CMK (cell line): ENCODE data around the gene NOXO1.

Experiments used
- DNase-seq: peaks from one replicate; pipeline ENCODE4 v3.0.0-alpha.2; 2010; ENCODE audit warnings: low read depth

NOXO1 gene

DNA sequence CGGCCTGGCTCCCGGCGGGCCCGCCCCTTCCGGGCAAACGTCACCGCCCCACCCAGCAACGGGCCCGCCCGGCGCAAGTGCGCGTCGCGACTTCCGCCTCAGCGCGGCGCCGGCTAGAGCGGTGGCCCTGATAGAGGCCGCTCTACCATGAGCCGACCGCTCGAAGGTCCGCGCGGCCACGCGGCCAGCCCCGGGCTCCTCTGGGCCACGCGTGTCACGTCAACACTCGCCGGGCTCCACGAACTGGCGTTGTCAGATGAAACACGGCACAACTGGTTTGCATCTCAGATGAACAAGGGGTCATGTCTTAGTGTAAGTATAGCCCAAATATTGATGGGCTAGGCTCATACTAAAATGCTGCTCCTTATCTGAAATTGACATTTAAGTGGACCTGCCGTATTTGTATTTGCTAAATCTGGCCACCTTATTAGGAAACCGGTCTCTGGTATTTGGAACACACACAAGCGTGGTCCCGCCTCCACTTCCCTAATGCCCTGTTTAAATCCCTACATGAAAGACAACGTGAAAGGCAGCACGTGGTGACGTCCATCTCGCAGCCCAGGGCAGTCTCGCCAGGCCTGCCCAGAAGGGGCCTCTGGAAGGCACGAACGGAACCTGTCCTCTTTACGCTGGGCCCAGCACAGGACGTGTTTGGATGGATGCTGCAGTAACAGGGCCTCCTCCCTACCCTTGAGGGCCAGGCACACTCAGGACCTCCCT lies 28.7 kb upstream of the NOXO1 start, which contains the start of gene ZNF598:
TSS of gene ZNF598 (minus strand) at position 31 of the 720 bp plus-strand sequence.
- no peak for DNase-seq

DNA sequence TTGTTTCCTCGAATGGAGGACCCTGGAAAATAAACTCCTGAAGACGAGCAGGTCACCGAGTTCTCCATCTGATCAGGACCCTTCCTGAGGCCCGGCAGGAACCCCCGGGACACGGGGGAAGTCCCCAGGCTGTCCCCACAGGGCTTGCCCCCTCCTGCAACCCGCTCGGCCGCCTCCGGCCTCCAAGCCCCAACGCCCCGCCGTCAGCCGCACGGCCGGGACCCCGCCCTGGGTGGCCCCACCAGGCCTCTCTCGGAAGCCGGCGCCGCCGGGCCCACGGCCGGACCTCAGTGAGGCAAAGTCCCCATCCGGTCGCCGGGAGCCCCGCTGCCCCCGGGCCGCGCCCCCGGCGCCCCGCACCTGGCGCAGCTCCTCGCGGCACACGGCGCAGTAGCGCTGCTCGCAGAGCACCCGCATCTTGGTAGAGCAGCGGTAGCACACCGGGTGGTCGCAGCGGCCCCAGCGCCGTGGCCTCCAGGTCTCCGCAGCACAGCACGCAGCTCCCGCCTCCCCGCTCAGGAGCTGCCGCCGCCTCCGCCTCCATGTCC lies 28.0 kb upstream of the NOXO1 start:
- no peak for DNase-seq

DNA sequence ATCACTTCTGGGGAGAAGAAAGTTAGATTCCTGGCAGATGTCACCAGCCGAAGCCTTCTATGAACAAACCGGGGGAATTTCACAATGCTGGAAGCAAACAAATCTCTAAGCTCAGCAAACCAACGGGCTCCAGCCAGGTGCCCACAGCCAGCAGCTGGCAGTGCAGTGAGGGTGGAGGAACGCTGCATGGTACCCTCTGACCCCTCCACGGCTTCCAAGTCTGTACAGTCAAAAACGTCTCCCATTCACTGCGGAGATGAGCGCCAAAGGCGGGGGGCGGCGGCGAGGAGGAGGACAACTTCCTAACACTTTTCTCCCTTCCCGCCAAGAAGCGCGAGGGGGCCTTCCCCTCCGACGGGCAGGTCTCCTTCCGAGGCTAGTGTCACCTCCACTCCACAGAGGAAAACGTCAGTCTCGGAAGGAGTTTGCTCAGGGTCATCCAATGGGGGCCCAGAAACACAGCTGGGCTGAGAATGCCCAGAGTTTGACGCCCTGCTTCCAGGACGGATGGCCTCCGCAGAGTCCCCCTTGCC lies 27.4 kb upstream of the NOXO1 start:
- no peak for DNase-seq

DNA sequence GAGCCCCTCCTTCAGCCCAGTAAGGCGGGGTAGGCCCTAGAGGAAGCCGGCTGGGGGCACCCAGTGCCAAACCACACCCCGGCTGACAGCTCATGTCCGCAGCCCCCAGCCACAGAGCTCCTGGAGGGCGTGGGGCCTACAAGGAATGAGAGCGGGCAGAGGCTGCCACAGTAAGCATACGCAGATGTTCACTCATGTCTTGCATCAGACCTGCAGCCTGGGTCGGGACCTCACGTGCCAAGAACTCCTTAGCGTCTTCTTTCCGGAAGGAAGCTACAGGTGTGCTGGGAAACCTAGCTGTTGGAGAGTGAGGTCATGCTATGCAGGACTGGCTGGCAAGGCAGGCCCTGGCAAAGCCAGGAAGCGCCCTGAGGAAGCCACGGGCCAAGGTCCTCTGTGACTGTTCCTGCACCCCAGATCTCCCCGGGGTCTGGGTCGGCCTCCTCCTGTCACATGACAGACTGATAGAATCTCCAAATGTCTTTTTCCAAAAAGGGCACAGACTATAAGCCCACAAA lies 26.8 kb upstream of the NOXO1 start:
- DNase-seq: no peak

DNA sequence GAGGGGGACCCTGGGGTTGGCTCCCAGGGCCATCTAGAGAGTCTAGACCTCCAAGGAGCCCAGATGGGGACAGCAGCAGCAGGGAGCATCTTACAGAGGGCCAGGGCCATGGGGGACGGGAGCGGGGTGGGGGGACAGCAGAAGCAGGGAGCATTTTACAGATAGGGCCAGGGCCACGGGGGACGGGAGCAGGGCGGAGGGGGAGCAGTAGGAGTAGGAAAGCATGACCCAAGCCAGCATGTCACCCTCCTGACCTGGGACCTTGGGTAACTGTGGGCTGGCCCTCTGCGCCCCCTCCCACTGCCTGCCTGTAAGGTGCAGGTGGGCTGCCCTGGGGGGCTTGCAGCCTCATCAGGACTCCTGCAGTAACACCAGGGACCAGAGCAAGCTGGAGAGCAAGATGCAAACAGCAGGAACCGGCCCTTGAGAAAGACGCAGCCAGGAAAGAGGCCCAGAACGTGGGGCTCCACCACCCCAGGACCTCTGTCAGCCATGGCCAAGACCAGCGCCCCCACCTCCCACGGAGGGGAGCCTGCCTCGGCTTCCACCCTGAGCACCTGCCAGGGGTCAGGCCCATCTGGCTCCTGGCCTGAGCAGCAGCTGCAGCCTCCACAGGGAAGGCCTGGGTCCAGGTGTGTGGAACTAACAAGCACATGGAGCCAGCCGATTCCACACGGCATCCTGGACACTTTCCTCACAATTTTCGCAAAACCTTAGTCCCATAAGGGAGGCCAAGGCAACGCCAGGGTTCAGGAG lies 26.0 kb upstream of the NOXO1 start:
- no peak for DNase-seq

- no peak for DNase-seq
These were observed 25.0 kb upstream of the NOXO1 start for GRCh38 chr16:2006317-2006716.

- DNase-seq: no peak
These were observed 24.4 kb upstream of the NOXO1 start for GRCh38 chr16:2005646-2006045.

DNA sequence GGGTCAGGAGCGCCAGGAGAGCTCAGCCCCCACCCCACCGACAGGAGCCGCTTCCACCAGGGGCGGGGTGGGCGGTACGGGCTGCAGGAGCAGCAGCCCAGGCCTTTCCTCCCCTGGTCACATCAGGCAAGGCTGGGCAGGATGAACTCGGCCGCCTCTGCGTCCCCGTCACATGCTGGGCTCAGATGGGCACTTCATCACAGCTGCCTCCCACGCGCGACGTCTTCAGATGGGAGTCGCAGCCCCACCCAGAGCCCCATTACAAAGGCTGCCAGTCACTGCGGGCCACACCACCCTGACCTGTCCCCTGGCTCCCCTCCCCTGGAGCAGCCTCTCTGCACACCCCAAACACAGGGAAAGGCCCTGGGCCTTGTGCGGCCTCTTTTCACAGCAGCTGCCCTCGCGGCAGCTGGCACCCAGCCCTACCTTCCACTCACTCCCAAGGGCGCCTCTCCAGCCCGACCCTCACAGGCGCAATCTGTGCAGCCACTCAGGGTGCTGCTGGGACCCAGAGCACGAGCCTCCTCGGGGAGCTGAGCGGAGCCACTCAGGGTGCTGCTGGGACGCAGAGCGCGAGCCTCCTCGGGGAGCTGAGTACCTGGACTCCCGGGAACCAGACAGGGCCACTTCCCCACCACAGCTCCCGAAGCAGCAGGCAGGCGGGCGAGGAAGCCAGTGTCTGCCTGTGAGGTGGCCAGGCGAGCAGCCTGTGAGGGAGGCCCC lies 23.7 kb upstream of the NOXO1 start:
- no peak for DNase-seq

- no peak for DNase-seq
These were observed 22.8 kb upstream of the NOXO1 start for GRCh38 chr16:2003827-2004641.

DNA sequence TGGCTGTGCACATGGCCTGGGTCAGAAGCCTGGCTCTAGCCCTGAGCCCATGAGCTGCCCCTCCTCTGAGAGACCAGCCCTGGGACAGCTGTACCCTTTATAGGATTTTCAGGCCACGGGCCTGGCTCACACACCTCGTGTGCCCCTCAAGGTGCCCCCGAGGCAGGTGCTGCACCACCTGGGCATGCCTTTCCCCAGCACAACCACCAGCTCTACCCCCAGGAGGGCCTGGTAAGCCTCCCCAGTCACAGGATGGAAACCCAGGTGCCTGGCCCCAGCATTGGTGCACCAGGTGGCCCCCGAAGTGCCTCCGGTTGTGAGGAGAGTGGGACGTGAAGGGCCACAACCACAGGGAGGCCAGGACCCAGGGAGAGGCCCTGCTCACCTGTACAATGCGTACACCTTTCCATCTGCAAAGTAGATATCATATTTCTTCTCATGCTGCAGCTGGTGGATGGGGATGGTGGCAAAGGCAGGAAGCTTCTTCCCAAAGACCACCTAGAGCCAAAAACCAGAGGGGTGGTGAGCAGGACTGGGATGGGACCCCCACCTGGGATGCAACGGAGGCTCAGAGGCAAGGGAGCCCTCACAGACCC lies 22.1 kb upstream of the NOXO1 start:
- no peak for DNase-seq

DNA sequence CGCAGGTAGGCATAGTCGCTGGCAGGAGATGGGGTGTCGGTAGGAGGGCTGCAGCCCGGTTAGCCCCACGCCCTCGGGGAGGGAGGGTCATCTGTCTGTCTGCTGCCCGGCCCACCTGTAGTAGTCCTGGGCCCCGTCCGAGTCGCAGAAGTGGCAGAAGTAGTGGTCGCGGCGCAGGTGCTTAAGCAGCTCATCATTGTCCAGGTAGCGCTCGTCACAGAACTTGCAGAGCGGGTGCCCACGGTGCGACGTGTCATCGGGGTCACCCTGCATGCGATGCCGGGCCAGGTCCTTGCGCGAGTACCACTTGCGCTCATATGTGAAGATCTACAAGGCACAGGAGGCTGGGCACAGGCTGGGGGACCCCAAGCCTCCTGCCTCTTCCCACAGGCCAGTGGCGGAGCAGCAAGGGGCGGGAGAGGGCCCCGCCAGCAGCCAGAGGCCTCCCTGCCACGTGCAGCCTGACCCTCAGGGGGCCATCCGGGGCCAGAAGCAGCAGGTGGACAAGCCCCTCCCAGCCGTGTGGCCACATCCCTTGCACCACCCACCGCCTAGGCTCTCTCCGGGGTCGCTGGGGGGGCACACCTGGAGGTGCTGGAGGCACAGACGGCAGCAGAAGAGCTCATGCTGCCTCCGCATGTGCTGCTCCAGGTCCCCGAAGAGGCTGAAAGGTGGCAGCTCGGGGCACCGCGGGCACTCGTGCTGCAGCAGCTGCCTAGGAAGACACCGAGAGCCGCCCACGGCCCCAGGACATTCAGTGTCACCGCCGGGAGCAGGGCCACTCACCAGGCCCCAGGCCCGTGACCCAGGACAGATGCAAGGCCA lies 21.3 kb upstream of the NOXO1 start:
- no peak for DNase-seq

- no peak for DNase-seq
These were observed 20.4 kb upstream of the NOXO1 start for GRCh38 chr16:2001456-2002355.

- no peak for DNase-seq
These were observed 19.8 kb upstream of the NOXO1 start for GRCh38 chr16:2001035-2001434.

GRCh38 chr16:1999866-2000514 lies 18.7 kb upstream of the NOXO1 start:
- no peak for DNase-seq

- DNase-seq: no peak
These were observed 17.9 kb upstream of the NOXO1 start for GRCh38 chr16:1998852-1999801.

GRCh38 chr16:1998360-1998835 lies 17.1 kb upstream of the NOXO1 start:
- no peak for DNase-seq
